ENCODE measurements around the gene LRRC7.

The LRRC7 gene

DNA sequence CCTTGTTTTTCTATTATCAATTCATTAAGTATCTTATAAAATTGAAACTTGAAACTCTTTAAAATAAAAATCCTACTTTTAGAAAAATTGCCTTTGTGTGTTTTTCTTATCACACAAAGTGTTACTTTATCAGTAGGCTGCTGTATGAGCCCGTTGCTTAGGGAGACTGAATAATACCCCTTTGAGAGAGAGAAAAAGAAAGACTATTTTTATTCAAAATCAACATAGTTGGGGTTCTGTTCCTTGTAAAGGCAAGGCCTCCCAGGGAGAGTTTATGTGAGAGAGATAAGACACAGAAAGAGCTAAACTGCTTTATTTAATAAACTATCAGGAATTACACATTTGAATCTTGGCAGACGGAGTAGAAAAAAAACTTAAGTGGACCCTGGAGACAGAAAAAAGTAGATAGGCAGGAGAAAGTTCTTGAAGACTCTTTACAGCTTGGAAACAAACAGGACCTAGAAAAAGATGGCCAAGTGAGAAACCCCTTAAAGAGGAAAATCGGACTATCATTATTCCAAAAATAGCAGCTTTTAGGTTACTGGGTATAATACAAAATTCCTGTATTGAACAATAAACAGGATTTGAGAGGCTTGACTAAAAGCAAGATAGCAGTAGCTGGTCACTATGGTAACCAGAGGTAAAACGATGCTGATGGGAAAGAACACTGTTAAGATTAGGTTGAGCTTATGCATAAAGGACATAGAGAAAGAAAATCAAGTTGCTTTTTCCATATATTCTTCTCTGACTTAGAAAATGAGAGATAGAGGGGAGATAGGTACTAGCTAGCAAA lies 170.9 kb downstream of the LRRC7 start:
- Histone ChIP-seq H3K27ac (no peak overlapping the region), H3K4me3 (no peak overlapping the region)
- TF ChIP-seq, protein P1, sequence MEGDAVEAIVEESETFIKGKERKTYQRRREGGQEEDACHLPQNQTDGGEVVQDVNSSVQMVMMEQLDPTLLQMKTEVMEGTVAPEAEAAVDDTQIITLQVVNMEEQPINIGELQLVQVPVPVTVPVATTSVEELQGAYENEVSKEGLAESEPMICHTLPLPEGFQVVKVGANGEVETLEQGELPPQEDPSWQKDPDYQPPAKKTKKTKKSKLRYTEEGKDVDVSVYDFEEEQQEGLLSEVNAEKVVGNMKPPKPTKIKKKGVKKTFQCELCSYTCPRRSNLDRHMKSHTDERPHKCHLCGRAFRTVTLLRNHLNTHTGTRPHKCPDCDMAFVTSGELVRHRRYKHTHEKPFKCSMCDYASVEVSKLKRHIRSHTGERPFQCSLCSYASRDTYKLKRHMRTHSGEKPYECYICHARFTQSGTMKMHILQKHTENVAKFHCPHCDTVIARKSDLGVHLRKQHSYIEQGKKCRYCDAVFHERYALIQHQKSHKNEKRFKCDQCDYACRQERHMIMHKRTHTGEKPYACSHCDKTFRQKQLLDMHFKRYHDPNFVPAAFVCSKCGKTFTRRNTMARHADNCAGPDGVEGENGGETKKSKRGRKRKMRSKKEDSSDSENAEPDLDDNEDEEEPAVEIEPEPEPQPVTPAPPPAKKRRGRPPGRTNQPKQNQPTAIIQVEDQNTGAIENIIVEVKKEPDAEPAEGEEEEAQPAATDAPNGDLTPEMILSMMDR (IDR thresholded peaks at IDR 0.05) = no peak
- no peak for DNase-seq (ENCODE audit: low spot score)

DNA sequence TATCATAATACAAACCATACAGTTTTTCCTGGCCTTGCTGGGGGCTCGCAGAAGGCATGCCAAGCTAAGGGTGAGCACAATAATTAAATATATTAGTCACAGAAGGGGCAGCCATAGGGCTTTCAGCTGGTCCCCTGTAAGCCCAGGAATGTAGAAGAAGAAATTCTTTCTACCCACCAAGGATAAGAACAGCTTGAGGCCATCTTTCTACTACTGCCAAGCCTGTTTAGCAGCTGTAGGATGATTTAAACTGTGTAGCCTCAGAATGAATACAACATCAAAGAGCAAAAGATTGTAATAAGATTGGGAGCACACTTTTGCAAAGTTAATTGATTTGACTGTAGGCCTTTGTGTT lies 171.5 kb downstream of the LRRC7 start:
- Histone ChIP-seq H3K4me3 (no peak overlapping the region), H3K27ac (no peak overlapping the region)
- TF ChIP-seq, protein P1 (IDR thresholded peaks at IDR 0.05) = no peak
- no peak for DNase-seq (ENCODE audit: low spot score)

DNA sequence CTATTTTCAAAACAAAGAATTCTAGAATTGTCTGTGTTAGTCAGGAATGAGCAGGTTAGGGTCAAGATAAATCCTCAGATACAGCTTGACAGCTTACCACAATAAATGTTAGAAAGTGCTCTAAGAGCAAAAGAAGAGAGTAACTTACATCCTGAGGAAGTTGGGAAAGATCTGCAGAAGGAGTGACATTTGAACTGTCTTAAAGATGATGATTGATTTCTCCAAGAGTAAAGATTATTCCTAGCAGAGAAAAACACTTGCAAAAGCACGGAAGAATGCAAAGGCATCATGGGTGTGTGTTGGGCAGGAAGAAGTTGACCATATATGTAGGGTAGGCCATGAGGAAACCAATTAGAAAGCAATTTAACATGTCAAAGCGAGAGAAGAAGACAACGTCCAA lies 175.4 kb downstream of the LRRC7 start:
- no peak for DNase-seq (ENCODE audit: low spot score)
- H3K27ac ChIP-seq = no peak overlapping the region
- H3K4me3 ChIP-seq = no peak overlapping the region
- TF ChIP-seq, protein P1 (IDR thresholded peaks at IDR 0.05) = no peak

DNA sequence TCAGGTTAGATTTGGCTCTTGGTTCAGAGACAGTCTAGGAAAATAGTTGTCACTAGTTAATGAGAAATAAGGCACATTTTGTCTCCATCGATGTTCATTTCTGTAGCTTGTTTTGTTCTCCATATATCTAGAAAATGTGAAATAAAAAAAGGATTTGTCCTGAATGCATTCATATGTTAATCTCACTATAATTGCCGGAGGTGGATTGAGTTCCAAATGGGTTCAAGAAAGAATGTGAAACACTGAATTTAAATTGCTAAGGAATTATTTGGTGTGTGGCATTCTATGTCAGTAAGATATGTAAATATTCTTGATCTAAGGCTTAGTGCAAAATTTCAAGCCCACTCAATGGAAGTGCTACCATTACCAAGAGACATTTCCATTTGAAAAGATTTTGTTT lies 176.7 kb downstream of the LRRC7 start:
- Histone ChIP-seq H3K4me3 (no peak overlapping the region), H3K27ac (no peak overlapping the region)
- DNase-seq (ENCODE audit: low spot score) = no peak
- TF ChIP-seq, protein P1 (IDR thresholded peaks at IDR 0.05) = no peak

DNA sequence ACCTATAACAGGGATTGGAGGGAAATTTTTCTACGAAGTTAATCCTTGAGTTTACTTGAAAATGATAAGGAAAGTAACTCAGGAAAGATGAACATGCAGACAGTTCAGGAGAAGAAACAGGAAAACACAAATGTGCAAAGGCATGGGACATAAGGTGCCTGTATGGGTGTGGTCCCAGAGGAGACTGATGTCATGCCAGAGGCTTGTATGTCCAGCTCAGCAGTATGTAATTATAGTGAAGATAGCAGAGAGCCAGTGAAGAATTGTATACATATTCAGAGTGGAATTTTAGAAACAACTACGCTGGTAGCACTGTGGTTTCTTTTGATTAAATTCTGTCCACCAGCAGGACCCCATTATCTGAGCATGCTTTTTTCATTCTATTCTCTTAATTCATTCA lies 179.5 kb downstream of the LRRC7 start:
- H3K27ac ChIP-seq = no peak overlapping the region
- no peak overlapping the region for H3K4me3 ChIP-seq
- TF ChIP-seq, protein P1 (IDR thresholded peaks at IDR 0.05) = no peak
- no peak for DNase-seq (ENCODE audit: low spot score)

DNA sequence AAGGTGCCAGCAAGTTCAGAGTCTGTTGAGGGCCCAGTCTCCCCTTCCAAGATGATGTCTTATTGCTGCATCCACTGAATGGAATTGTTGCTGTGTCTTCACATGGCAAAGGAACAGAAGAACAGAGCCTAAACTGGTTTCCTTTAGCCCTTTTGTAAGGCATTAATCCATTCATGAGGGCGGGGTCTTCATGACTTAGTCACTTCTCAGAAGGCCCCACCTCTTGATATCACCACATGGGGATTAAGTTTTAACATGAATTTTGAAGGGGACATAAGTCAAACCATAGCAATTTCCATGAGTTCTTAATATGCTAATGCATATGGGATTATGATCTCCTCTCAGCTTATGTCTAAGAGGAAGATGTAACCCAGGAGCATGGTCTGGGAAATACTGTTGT lies 182.9 kb downstream of the LRRC7 start:
- TF ChIP-seq, protein P1 (IDR thresholded peaks at IDR 0.05) = no peak
- no peak for DNase-seq (ENCODE audit: low spot score)
- Histone ChIP-seq H3K4me3 (no peak overlapping the region), H3K27ac (no peak overlapping the region)

DNA sequence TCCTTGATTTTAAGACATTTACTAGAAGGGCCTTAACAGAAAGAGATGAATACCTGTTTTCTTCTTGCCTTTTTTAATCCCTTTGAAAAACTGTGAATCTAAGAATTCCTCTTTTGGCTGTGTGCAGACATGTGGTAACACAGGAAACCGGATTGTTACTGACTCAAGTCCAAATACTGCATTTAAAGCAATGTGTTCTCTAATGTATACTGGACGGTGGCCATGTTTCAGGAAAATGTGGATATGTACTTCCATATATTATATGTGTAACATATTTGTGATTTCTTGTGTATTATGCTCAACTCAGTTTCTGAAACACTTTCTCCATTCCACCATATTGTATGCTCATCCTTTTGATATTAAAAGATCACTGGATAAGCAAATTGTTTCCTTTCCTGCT lies 185.1 kb downstream of the LRRC7 start:
- no peak overlapping the region for H3K27ac ChIP-seq
- TF ChIP-seq, protein P1 (IDR thresholded peaks at IDR 0.05) = no peak
- no peak for DNase-seq (ENCODE audit: low spot score)
- H3K4me3 ChIP-seq = no peak overlapping the region

Measured in coronary artery (tissue), 2 donors.